Measurements from ENCODE around the gene SLC9A2. TPM values are rescaled to one million over a fixed set of nuclear protein-coding genes. Genes with fewer than 3 reads are reported as not detected.

The SLC9A2 gene
- total RNA-seq, 2 donors from 2014 or later: not detected

DNA sequence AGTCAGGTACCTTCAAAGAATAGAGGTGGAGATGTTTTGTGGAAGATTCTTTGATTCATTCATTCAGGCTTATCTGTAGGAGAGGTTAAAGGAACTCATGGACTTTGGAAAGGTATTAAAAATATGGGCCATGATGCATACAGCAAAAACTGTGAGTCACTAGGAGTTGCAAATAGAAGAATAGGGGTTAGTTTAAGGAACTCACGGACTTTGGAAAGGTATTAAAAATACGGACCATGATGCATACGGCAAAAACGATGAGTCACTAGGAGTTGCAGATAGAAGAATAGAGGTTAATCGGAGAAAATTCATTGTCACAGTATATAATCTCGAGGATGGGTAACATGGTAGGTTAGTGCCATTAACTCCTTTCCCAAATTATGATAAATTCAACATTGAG lies 41.2 kb downstream of the SLC9A2 start:
- H3K27ac ChIP-seq (ENCODE audit: low read depth, low read length): no peak overlapping the region
- Mint-ChIP-seq H3K27me3 (ENCODE audit: insufficient read depth) (no peaks in the 10 kb centered on the region), H3K4me3 (no peak overlapping the region), H3K4me1 (peaks cover 10% of the 10 kb centered on the region), H3K9me3 (no peaks in the 10 kb centered on the region), H3K27ac (no peak overlapping the region), H3K36me3 (ENCODE audit: low read depth) (no peaks in the 10 kb centered on the region)
- H3K27me3 ChIP-seq (ENCODE audit: control insufficient read depth, insufficient read depth, low read length, poor library complexity, severe bottlenecking): no peaks in the 10 kb centered on the region
- H3K4me1 ChIP-seq (ENCODE audit: control insufficient read depth, insufficient read depth, low read length): no peaks in the 10 kb centered on the region
- no peak for DNase-seq
- H3K4me3 ChIP-seq (ENCODE audit: low read length): no peak overlapping the region
- no peaks in the 10 kb centered on the region for H3K36me3 ChIP-seq (ENCODE audit: control insufficient read depth, insufficient read depth, low read length)
- H3K9me3 ChIP-seq (ENCODE audit: control insufficient read depth, low read length): no peaks in the 10 kb centered on the region
- no peak overlapping the region for H3K9ac ChIP-seq (ENCODE audit: extremely low read depth, low read length, poor library complexity, severe bottlenecking)
- TF ChIP-seq, protein P1, sequence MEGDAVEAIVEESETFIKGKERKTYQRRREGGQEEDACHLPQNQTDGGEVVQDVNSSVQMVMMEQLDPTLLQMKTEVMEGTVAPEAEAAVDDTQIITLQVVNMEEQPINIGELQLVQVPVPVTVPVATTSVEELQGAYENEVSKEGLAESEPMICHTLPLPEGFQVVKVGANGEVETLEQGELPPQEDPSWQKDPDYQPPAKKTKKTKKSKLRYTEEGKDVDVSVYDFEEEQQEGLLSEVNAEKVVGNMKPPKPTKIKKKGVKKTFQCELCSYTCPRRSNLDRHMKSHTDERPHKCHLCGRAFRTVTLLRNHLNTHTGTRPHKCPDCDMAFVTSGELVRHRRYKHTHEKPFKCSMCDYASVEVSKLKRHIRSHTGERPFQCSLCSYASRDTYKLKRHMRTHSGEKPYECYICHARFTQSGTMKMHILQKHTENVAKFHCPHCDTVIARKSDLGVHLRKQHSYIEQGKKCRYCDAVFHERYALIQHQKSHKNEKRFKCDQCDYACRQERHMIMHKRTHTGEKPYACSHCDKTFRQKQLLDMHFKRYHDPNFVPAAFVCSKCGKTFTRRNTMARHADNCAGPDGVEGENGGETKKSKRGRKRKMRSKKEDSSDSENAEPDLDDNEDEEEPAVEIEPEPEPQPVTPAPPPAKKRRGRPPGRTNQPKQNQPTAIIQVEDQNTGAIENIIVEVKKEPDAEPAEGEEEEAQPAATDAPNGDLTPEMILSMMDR (conservative IDR thresholded peaks at IDR 0.05): no peak
- 94 to 98% methylated on average over 5 to 6 of the region's 6 CpGs for WGBS, 2 experiments (ENCODE audit: insufficient coverage in 1 of 2, insufficient read length in 1 of 2)

DNA sequence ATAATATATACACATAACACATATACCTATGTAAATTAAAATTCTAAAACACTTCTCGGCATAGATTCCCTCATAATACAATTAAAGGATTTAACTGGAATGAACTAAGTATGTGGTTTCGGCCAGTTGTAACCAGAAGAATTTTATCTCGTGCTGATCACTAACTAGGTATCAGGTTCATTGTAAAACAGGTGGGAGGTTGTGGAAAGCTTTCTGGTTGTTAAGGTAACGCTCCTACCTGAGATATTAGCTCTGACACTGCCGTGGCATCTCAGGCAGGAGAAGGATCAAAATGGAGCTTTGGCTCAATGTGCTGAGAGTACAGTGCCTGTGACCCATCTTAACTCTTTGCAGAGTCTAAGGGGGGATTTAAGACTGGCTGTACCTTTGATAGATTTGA lies 42.5 kb downstream of the SLC9A2 start:
- Mint-ChIP-seq H3K27ac (no peak overlapping the region), H3K27me3 (ENCODE audit: insufficient read depth) (no peaks in the 10 kb centered on the region), H3K36me3 (ENCODE audit: low read depth) (no peaks in the 10 kb centered on the region), H3K4me1 (peaks cover 10% of the 10 kb centered on the region), H3K9me3 (no peaks in the 10 kb centered on the region), H3K4me3 (no peak overlapping the region)
- 84 to 94% methylated on average over 2 to 5 of the region's 5 CpGs for WGBS, 2 experiments (ENCODE audit: insufficient coverage in 1 of 2, insufficient read length in 1 of 2)
- no peaks in the 10 kb centered on the region for H3K36me3 ChIP-seq (ENCODE audit: control insufficient read depth, insufficient read depth, low read length)
- TF ChIP-seq, protein P1 (conservative IDR thresholded peaks at IDR 0.05): no peak
- H3K4me3 ChIP-seq (ENCODE audit: low read length): no peak overlapping the region
- no peak for DNase-seq
- no peaks in the 10 kb centered on the region for H3K4me1 ChIP-seq (ENCODE audit: control insufficient read depth, insufficient read depth, low read length)
- no peak overlapping the region for H3K27ac ChIP-seq (ENCODE audit: low read depth, low read length)
- no peaks in the 10 kb centered on the region for H3K9me3 ChIP-seq (ENCODE audit: control insufficient read depth, low read length)
- no peak overlapping the region for H3K9ac ChIP-seq (ENCODE audit: extremely low read depth, low read length, poor library complexity, severe bottlenecking)
- no peaks in the 10 kb centered on the region for H3K27me3 ChIP-seq (ENCODE audit: control insufficient read depth, insufficient read depth, low read length, poor library complexity, severe bottlenecking)

DNA sequence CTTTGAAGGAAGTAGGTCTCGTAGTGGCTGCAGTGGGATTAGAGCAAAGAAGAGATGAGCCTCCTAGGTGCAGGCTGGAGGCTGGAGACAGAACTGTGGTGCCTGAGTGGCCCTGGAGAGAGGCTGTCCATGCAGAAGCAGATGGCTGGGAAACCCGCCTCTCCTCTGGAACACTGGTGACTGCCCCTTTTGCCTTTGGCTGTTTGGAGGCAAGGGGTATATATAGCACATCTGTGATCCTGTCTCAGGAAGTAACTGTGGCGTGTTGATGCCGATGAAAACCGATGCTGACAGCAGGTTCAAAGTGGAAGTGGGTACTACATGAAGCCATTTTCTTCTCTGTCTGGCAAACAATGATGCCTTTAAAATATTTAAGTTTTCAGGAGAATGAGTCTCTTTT lies 43.5 kb downstream of the SLC9A2 start:
- Mint-ChIP-seq H3K4me3 (no peak overlapping the region), H3K9me3 (no peaks in the 10 kb centered on the region), H3K27ac (no peak overlapping the region), H3K4me1 (peaks cover 10% of the 10 kb centered on the region), H3K27me3 (ENCODE audit: insufficient read depth) (no peaks in the 10 kb centered on the region), H3K36me3 (ENCODE audit: low read depth) (no peaks in the 10 kb centered on the region)
- 94% methylated on average over 4 to 5 of the region's 5 CpGs for WGBS, 2 experiments (ENCODE audit: insufficient coverage in 1 of 2, insufficient read length in 1 of 2)
- no peaks in the 10 kb centered on the region for H3K9me3 ChIP-seq (ENCODE audit: control insufficient read depth, low read length)
- H3K36me3 ChIP-seq (ENCODE audit: control insufficient read depth, insufficient read depth, low read length): no peaks in the 10 kb centered on the region
- DNase-seq: no peak
- H3K4me1 ChIP-seq (ENCODE audit: control insufficient read depth, insufficient read depth, low read length): no peaks in the 10 kb centered on the region
- TF ChIP-seq, protein P1 (conservative IDR thresholded peaks at IDR 0.05): no peak
- H3K27ac ChIP-seq (ENCODE audit: low read depth, low read length): no peak overlapping the region
- no peaks in the 10 kb centered on the region for H3K27me3 ChIP-seq (ENCODE audit: control insufficient read depth, insufficient read depth, low read length, poor library complexity, severe bottlenecking)
- no peak overlapping the region for H3K4me3 ChIP-seq (ENCODE audit: low read length)
- H3K9ac ChIP-seq (ENCODE audit: extremely low read depth, low read length, poor library complexity, severe bottlenecking): no peak overlapping the region
